Activated CD8-positive, alpha-beta T cell treated with anti-CD3 and anti-CD28 coated beads for 36 hours (primary cell): Measurements from ENCODE around the gene SHISA6. TPM values are rescaled to one million over a fixed set of nuclear protein-coding genes. Genes with fewer than 3 reads are reported as not detected.

Experiments
- ATAC-seq: fragments of 200-7000 bp; cut with Tn5 transposase; one replicate; pipeline ENCODE4 v1.10.0; 2021; ENCODE audit warnings: mild to moderate bottlenecking, moderate library complexity
- CTCF ChIA-PET: fragments of 350-600 bp; sonication (Branson Sonifier 250); formaldehyde crosslinking; loops from one replicate; lab custom pipeline; 2021; ENCODE audit warnings: antibody characterized with exemption; lab: Charles Lee
- POLR2A ChIA-PET: fragments of 350-600 bp; sonication (Branson Sonifier 250); formaldehyde crosslinking; loops from one replicate; lab custom pipeline; 2021; ENCODE audit warnings: antibody characterized with exemption; lab: Charles Lee
- DNase-seq: peaks from one replicate; pipeline ENCODE4 v3.0.0-alpha.2; 2020
- H3K27ac Mint-ChIP-seq: one replicate; pipeline ENCODE4 v1.8.0; 2021; ENCODE audit warnings: mild to moderate bottlenecking, mixed read lengths
- H3K27me3 Mint-ChIP-seq: one replicate; pipeline ENCODE4 v1.8.0; 2021; ENCODE audit warnings: mixed read lengths
- H3K36me3 Mint-ChIP-seq: one replicate; pipeline ENCODE4 v1.8.0; 2021; ENCODE audit warnings: low read depth, mixed read lengths
- H3K4me1 Mint-ChIP-seq: one replicate; pipeline ENCODE4 v1.8.0; 2021; ENCODE audit warnings: low read depth, mixed read lengths
- H3K4me3 Mint-ChIP-seq: one replicate; pipeline ENCODE4 v1.8.0; 2021; ENCODE audit warnings: mild to moderate bottlenecking, moderate library complexity, mixed read lengths
- H3K9me3 Mint-ChIP-seq: one replicate; pipeline ENCODE4 v1.8.0; 2021; ENCODE audit warnings: mixed read lengths
- intact Hi-C: fragments of 100-400 bp; cut with micrococcal nuclease; formaldehyde crosslinking; loops from one replicate; pipeline ENCODE4 v1.10.0; 2022
- total RNA-seq, 2 experiments: library from RNA; stranded (reverse); gene quantifications; one replicate each; pipeline ENCODE4 v1.2.3, GENCODE V29; 2021
- TF ChIP-seq, protein P1 (sequence below): fragments of 200-600 bp; IDR thresholded peaks from one replicate; pipeline ENCODE4 v1.8.0; 2022; ENCODE audit warnings: antibody characterized with exemption, mild to moderate bottlenecking

Gene SHISA6
- total RNA-seq, 2 experiments from 2014 or later: not detected

DNA sequence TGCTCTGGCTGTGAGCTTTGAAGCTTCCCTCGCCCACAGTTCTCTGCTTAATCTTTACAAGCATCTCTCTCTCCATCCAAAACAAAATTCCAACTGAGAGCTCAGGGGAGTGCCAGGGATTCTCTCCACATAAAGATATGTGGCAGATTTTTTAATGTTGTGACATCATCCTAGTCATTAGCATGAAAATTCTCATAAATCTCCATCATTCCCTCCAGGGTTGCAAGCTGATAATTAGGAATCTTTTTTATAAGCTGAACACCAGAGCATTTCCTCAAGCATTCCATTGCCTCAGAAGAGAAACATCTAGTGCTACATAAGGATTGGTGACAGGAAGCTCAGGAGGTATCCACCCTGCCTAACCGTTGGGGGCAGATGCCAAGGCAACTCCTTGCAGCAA, 274.9 kb downstream of the SHISA6 start:
- intact Hi-C loops: no loop called here
- ATAC-seq (no peak), DNase-seq (no peak)
- Mint-ChIP-seq H3K9me3 (no peaks in the 10 kb centered on the region), H3K27me3 (no peaks in the 10 kb centered on the region), H3K27ac (no peak overlapping the region), H3K4me3 (no peak overlapping the region), H3K4me1 (no peaks in the 10 kb centered on the region), H3K36me3 (no peaks in the 10 kb centered on the region)
- ChIA-PET POLR2A (no interaction called here), CTCF (interaction anchor here (1.0 kb wide), 1 partner anchor 128 kb away, joined by 3 read pairs; no protein-coding TSS in a partner anchor)
- TF ChIP-seq, protein P1, sequence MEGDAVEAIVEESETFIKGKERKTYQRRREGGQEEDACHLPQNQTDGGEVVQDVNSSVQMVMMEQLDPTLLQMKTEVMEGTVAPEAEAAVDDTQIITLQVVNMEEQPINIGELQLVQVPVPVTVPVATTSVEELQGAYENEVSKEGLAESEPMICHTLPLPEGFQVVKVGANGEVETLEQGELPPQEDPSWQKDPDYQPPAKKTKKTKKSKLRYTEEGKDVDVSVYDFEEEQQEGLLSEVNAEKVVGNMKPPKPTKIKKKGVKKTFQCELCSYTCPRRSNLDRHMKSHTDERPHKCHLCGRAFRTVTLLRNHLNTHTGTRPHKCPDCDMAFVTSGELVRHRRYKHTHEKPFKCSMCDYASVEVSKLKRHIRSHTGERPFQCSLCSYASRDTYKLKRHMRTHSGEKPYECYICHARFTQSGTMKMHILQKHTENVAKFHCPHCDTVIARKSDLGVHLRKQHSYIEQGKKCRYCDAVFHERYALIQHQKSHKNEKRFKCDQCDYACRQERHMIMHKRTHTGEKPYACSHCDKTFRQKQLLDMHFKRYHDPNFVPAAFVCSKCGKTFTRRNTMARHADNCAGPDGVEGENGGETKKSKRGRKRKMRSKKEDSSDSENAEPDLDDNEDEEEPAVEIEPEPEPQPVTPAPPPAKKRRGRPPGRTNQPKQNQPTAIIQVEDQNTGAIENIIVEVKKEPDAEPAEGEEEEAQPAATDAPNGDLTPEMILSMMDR: no peak

DNA sequence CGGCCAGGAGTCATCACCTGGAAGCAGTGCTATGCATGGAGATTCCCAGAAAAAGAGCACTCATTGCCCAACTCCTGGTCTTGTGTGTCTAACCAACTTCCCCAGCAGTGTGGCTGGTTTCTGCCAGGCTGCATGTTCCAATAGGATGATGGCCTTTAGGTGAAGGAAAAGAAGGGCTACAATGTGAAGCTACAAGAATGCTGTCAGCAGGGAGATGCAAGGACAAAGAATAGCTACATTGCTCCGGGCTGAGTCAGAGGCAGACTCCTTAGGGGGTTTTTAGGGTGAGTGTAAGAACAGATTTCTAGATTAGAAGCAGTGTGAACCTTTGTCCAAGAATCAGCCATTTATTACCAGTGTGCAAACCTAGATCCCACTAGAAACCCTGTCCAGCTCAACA, 294.2 kb downstream of the SHISA6 start:
- H3K27me3 Mint-ChIP-seq: no peaks in the 10 kb centered on the region
- H3K36me3 Mint-ChIP-seq: no peaks in the 10 kb centered on the region
- ATAC-seq: no peak
- no peaks in the 10 kb centered on the region for H3K4me1 Mint-ChIP-seq
- POLR2A ChIA-PET: no interaction called here
- DNase-seq: no peak
- H3K27ac Mint-ChIP-seq: no peak overlapping the region
- TF ChIP-seq, protein P1: no peak
- CTCF ChIA-PET: interaction anchor here (1.3 to 1.4 kb wide), 2 partner anchors 12 to 238 kb away, joined by 3 read pairs; no protein-coding TSS in a partner anchor
- H3K9me3 Mint-ChIP-seq: peaks cover 8% of the 10 kb centered on the region
- H3K4me3 Mint-ChIP-seq: no peak overlapping the region
- intact Hi-C loops: no loop called here

DNA sequence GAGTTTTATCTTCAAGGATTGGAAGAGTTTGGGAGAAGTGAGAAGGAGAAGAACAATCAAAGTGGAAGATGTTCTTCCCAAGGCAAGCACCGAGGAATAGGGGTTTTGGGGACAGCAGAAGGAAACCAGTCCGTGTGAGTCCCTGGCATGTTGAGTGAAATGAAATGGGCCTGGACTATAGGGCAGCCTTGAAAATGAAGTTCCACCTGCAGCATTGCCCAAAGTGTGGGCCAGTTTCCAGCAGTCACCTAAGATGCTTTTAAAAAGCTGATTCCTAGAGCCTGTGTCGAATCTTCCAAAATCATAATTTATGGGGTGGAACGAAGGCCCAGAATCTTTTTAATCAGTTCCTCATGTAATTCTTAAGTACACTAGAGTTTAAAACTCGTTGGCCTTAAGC, 297.4 kb downstream of the SHISA6 start:
- Mint-ChIP-seq H3K9me3 (peaks cover 16% of the 10 kb centered on the region), H3K27ac (no peak overlapping the region), H3K4me1 (no peaks in the 10 kb centered on the region), H3K36me3 (no peaks in the 10 kb centered on the region), H3K4me3 (no peak overlapping the region), H3K27me3 (no peaks in the 10 kb centered on the region)
- no peak for DNase-seq
- intact Hi-C loops: no loop called here
- TF ChIP-seq, protein P1: no peak
- POLR2A ChIA-PET: no interaction called here
- no peak for ATAC-seq
- CTCF ChIA-PET: no interaction called here

DNA sequence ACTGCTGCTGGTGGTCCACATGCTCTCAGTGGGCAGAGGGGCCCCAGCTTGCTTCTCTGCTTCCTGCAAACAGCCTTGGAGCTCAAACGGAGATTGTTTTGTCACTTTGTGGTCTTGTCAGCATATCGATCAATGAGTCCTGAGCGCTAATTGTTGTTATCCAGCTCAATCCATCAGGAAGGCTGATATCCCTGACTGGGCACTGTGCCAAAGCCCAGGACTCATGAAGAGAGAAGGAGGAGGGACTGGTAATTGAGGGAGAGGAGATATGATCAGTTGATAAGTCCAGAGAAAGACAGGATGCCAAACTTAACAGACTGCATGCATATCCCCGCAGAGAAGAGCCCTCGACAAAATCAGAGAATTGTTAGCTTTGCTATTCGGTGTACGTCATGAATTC, 298.6 kb downstream of the SHISA6 start:
- intact Hi-C loops: no loop called here

DNA sequence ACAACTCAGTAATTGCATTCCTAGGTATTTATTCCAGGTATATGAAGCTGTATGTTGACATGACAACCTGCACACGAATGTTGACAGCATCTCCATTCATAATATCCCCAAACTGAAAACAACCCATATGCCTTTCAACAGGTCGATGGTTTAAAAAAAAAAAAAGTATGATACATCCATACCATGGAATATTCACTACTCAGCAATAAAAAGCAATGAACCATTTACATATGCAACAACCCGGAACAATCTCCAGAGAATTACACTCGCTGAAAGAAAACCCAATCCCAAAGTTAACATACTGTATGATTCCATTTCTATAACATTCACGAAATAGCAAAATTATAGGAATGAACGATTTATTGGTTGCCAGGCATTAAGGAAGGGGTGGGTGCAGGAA, 304.0 kb downstream of the SHISA6 start:
- DNase-seq: no peak
- no peaks in the 10 kb centered on the region for H3K36me3 Mint-ChIP-seq
- no peaks in the 10 kb centered on the region for H3K27me3 Mint-ChIP-seq
- ATAC-seq: no peak
- no peaks in the 10 kb centered on the region for H3K4me1 Mint-ChIP-seq
- peaks cover 11% of the 10 kb centered on the region for H3K9me3 Mint-ChIP-seq
- intact Hi-C loops: no loop called here
- no peak overlapping the region for H3K27ac Mint-ChIP-seq
- TF ChIP-seq, protein P1: no peak
- H3K4me3 Mint-ChIP-seq: no peak overlapping the region
- POLR2A ChIA-PET: no interaction called here
- CTCF ChIA-PET: no interaction called here

More for the DNA sequence above, 298.6 kb downstream of the SHISA6 start:
- Mint-ChIP-seq H3K27me3 (no peaks in the 10 kb centered on the region), H3K4me1 (no peaks in the 10 kb centered on the region), H3K4me3 (no peak overlapping the region), H3K27ac (no peak overlapping the region), H3K9me3 (peaks cover 12% of the 10 kb centered on the region), H3K36me3 (no peaks in the 10 kb centered on the region)
- no peak for ATAC-seq
- ChIA-PET POLR2A (no interaction called here), CTCF (no interaction called here)
- DNase-seq: no peak
- TF ChIP-seq, protein P1: no peak
